HG02798 (cell line): ENCODE results near the gene NLRP10.

Source experiments
- ATAC-seq: cut with Tn5 transposase; IDR thresholded peaks from one replicate; pipeline ENCODE4 v1.9.1; 2021; ENCODE audit warnings: mild to moderate bottlenecking; ENCODE audit not compliant: unreplicated experiment, poor library complexity

Gene NLRP10

DNA sequence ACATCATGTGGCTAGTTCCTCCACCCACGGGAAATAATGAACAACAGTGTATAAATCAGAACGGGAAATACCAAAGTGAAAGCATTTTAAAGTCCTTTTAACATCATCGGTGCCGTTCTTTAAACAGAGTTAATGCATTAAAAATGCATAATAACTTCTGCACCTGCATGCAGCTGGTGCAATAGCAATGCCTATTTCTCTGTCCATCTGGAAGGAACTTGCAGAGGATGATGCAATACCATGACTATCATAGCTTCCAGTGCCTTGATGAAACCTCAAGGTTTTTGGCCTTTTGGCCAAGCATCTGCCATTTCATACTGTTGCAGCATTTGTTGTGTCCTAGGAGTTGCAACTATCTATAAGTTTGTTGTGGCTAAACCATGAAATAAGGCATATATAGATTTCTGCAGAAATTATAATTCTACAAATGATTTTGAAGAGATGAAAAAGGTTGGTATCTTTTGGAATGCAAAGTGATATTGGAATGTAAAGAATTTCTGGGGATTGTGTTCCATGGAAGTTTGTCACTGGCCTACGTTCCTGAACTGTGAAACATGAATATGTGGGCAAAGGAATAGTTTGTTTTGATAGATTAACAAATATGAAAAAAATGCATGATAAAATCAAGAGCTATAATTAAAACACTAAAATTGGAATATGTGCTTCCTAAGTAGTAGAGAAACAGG, 12.1 kb upstream of the NLRP10 start:
- ATAC-seq = no peak

DNA sequence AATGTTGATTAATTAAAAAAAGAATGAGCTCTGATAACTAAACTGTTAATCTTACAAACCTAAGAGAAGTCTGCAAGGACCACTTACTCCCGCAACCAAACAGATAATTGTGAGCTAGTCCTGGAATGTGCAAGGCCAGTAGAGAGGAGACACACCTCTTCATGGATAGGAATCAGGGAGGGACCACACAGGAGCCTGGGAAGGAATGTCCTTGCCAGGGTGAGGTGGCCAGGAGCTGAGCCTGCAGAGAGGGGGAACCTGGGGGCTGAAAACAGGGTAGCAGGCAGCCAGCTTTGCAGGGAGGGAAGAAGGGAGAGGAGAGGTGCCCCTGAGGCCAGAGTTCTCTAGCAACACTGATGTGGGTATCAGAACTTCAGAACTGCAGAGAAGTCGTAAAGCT, 9.4 kb upstream of the NLRP10 start:
- no peak for ATAC-seq

DNA sequence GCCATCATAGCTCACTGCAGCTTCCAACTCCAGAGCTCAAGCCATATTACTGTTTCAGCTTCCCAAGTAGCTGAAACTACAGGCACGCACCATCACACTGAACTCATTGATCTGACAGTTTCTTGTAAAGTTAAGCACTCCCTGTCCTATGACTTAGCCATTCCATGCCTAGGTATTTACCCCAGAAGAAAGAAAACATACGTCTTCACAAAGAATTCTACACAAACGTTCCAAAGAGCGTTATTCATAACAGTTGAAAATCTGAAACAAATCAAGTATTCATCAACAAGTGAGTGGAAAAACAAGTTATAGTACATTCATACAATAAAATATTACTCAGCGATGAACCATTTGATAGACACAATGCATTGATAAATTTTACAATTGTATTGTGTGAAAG, 7.8 kb upstream of the NLRP10 start:
- ATAC-seq = no peak

DNA sequence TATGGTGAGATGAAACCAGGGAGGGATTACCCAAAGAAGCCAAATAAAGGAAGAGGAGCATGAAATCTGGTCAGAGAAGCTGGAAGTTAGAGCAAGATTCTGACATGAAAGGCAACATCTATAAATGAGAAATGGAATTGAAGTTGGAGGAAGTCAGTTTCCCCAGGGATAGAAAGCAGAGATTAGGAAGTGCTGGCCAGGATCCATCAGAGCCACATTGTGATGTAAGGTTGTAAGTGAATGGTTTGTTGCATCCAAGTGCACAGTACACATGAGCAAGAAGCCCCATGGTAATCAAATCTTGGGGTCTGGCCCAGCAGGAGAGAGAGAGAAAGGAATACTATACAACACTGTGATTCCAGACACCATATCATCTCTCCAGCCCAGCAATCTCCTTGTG, 6.6 kb upstream of the NLRP10 start:
- no peak for ATAC-seq

DNA sequence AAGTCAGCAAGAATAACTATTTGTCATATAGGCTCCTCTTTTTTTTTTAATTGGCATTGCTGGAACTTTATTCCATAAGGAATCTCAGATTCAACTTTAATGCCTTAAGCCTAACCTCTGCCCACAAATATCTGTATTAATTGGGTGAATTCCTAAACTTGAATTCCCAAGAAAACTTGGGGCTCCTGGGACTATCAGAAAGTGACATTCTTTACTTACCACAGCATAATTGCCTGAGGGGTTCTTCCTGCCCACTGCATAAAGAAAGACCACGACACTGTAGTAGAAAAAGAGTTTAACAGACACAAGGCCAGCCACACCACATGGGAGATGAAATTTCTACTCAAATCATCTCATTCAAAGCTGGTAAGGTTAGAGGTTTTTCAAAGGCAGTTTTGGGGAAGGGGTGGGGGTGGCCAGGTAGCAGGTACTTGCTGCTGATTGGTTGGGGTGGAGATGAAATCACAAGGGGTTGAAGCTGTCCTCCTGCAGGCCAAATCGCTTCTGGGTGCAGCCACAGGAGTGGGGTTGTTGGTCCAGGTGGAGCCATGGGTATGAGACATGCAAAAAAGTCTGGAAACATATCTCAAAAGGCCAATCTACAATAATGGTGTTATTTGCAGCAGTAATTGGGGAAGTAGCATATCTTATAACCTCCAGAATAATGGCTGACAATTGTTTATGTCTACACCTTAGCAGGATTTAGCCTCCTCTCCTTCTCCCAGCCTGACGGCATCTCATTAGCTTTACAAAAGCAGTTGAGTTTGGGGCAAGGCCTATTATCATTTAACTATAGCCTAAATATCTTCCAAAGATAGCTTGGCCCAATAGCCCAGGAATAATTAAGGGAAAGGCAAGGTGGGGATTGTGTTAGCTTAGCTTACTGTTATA, 4.8 kb upstream of the NLRP10 start:
- no peak for ATAC-seq

DNA sequence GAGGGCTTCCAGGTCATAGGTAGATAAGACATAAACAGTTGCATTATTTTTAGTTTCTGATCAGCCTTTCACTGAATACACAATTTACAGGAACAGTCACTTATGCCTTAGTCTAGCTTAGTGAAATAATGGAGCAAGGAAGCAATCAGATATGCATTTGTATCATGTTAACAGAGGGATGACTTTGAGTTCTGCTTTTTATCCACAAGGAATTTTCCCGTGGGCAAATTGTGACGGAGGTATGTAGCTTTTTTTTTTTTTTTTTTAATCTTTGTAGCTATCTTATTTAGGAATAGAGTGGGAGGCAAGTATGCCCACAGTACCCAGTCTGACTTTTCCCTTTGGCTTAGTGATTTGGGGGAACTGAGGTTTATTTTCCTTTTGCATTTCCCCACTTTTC, 3.4 kb upstream of the NLRP10 start:
- no peak for ATAC-seq

DNA sequence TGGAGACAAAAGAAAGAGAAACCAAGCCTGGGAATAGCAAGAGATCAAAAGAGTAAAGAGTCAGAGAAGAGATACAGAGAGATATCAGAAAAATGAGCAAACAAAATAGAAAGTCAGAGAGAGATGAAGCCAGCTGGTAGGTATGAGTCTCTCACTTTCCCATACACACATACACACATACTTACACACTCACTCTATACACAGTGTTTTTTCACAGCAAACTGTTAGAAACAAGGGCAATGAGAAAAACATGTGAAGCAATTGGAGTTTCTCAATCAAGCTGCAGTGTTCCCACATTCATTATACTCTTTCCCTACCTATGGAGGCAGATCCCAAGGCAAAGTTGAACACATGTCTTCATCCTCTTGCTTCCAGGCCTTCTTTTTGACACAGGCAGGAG, 2.6 kb upstream of the NLRP10 start:
- ATAC-seq = no peak

DNA sequence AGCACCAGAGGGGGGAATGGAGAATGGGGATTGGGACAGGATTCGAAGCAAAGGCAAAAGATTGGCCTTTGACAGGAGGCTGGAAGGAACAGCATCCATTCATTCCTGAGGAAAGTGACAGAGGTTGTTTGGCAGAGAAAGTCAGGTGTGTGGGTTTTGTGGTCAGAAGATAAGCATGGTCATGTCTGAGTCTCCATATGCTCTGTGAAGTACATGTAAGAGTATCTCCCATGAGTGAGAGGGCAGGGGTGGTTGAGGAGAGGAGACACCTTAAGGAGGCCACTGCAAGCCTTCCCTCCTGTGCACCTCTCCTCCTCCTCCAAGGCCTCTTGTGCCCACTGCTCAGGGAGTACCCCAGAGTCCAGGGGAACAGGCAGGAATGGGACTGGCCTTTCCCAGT, 1.9 kb upstream of the NLRP10 start:
- no peak for ATAC-seq

DNA sequence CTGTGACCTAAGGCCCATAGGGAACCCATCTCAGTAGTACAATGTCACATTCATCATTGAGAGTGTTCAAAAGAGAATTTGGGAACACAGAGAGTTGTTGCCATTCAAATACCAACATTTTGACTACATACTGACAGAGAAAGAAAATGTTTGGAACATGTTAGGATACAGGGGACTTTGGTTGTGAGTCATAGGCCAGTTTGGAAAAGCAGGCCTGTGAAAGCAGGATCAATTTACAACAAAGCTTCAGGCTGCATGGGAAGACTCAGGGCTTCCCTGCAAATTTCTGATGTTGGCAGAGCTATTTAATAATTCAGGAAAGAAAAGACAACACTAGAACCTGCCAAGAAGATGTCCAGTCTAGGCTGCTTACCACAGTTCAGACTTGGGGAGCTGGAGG, 374 bp downstream of the NLRP10 start:
- no peak for ATAC-seq

DNA sequence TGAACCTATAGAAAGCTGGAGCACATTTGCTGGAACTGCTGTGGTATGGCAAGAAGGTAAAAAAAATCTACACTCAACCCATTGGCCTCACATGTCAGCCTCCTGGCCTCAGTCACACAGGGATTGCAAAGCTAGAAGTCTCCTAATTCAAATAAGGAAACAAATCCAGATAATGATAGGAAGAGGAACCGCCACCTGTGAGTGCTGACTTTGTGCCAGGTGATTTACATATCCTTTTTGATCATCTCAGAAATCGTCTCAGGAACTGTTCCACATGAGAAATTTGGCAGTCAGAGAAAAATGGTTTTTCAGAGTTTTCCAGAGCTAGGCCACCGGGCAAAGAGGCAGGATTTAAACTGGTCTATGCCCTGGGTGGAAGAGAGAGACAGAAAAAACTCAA, 986 bp downstream of the NLRP10 start:
- no peak for ATAC-seq

DNA sequence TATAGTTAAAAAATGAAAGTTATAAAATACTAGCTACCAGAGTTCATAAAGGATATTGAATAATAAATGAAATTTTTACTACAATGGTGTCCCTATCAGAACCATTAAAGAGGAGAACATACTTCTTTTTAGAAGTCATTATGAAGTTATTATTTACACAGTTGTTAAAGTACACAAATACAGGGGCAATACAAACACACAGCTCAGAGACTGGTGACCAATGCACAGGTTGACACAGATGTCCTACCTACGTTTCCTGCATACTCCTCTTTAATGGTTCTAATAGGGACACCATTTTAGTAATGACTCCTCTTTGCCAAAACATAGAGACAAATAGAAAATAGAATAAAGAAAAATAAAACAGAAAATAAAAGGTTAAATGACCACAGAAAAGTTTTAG, 10.1 kb downstream of the NLRP10 start:
- ATAC-seq = no peak

DNA sequence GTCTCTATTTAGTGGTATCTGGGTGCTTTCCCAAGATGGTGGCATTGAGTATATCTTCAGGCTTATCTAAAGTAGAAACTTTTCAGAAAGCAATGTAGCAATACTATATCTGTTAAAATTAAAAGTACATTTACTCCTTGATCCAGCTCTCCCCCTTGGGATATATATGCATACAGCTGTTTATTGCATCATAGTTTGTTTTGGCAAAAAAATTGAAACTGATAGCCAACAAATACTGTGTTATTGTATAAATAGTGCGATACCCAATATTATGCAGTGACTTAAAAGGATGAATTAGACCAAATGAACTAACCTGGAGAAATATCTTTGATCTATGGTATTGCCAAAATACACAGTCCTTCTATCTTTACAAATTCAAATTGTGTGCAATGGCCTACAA, 15.3 kb downstream of the NLRP10 start:
- ATAC-seq = no peak

DNA sequence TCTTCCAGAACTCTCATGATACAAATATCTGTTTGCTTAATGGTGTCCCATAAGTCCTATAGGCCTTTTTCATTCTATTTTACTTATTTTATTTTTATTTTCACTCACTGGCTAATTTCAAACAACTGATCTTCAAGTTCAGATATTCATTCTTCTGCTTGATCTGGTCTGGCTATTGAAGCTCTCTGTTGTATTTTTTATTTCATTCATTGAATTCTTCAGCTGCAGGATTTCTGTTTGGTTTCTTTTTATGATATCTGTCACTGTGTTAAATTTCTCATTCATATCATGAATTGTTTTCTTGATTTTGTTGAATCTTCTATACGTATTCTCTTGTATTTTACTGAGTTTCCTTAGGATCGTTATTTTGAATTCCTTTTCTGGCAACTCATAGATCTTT, 21.1 kb downstream of the NLRP10 start:
- ATAC-seq = no peak

DNA sequence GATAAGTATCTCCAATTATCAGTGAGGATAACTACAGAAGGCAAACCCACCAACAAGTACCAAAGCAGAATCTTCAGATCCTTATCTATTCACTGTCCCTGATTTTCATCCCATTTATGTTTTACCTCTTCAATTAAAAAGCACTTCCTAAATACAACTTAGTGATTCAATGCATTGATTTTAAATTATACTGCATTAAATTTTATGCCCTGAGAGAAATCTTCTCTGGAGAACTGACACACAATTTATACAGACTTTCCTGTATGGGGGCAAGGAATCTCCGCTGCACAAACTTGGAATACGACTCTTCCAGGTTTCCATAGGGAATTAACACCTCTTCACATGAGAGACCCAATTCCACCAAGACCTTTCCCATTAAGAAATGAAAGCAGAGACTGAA, 23.6 kb downstream of the NLRP10 start, which contains the start of gene OR10A3:
OR10A3 (minus strand) TSS at position 101 of the 400 bp plus-strand sequence. CDS start 2,188 bp downstream, outside the sequence.
- ATAC-seq = no peak

DNA sequence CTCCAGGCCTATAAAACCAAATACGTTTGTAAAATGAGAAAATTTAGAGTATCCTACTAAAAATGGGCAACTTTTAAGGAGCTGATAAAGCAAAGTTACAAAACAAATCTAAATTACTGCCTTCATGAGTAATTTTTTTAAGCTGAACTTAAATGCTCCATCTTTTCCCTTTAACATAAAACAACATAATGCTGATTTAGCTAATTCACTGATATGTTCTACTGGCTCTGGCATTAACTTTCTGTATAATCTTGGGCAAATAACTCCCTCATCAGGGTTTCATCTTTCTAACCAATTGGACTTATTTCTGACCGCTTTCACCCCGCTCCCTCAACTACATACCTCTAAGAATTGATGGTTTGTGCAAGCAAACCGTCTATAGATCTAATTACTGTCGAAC, 24.1 kb downstream of the NLRP10 start:
- no peak for ATAC-seq

DNA sequence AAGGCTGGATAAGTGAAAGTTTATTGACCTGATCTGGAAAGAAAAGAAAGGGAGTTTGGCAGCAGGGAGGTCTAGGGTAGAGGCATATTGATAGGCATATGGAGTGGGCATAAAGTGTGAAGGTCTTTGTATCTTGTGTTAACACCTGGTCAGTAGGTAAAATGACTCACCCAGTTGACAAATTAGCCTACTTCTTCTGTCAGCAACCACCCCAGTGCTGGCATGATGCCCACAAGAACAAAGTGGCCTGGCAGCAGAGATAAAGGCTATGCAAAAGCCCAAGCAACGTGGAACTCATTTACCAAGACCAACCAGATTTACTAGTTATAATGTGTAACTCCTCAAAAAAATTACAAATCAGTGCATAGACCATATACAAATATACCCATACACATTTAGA, 28.6 kb downstream of the NLRP10 start:
- no peak for ATAC-seq

DNA sequence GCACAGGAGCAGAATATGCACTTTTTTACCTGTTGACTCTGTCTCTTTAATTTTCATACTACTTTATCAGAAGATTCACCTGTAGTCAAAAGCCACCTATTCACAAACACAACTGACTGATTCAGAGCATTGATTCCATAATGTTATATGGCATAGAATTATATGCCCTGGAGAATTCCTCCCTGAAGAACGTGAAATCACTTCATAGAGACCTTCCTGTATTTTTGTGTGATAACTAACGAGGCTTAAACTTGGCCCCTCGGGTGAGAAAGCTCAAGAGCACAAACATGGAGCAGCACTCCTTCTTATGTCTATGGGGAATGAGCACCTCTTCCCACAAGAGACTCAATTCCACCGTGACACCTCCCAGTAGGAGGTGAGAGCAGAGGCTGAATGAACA, 34.1 kb downstream of the NLRP10 start, which contains the start of gene OR10A6:
OR10A6 (minus strand) TSS at position 101 of the 400 bp plus-strand sequence. CDS start 2,606 bp downstream, outside the sequence.
- ATAC-seq = no peak

DNA sequence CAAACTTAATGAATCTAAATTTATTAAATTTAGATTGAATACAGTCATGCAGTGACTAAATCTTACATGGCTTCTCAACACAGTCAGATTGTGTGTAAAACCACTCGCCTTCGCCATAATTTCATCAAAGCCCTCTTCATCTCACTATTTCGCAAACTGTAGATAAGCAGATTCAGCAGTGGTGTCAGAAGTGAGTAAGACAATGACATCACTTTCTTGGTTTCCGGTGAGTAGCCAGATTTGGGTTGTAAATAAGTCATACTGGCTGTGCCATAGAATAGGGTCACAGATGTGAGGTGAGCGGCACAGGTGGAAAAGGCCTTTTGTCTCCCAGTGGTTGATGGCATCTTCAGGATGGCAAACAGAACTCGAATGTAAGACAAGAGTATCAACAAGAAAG, 37.6 kb downstream of the NLRP10 start:
- no peak for ATAC-seq

DNA sequence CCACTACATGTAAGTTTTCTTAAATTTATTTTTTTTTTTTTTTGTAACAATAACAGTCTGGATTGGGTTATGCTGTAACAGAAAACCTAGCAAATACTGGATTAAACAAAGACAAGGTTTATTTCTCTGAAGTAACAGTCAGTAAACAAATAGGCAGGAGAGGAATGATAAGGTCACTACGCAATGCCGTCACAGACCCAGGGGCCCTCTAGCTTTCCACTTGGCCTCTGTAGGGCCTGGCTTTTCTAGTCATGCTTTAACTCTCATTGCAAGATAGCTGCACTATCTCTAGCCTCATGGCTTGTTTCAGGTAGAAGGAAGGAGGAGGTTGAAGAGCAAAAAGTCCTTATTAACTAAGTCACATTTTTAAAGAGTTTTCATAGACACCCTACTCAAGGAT, 40.7 kb downstream of the NLRP10 start:
- ATAC-seq = no peak

DNA sequence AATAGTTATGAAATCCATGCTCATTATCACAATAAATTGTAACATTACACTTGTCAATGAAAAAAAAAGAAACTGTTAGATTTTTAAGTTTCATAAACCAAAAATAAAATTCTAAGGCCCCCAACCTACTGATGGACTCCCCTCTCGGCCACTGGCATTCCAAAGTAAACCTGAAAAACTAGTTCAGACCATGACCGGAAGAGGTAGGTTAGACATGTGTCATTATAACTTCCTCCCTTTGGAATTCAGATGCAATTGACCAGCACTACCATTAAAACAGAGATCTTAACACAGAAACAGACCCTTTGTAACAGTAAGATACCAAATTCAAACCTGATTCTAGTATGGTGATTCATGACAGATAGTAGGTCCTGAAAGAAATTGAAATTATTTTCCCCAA, 47.1 kb downstream of the NLRP10 start:
- no peak for ATAC-seq
